NCI-H82 treated with DMSO at 0.1 percent for 48 hours (cell line): ENCODE measurements around the gene MTHFSD.

Experiments
- DNase-seq: peaks from one replicate; lab custom pipeline; 2025; ENCODE audit not compliant: unreplicated experiment; lab: John Stamatoyannopoulos, UW

Gene MTHFSD

GRCh38 chr16:86531641-86532525 lies 23.2 kb downstream of the MTHFSD start:
- DNase-seq, result no peak

- DNase-seq, result no peak
These were observed 23.9 kb downstream of the MTHFSD start for GRCh38 chr16:86531191-86531545.

- no peak for DNase-seq
These were observed 24.5 kb downstream of the MTHFSD start for GRCh38 chr16:86530251-86531190.

GRCh38 chr16:86529160-86529559 lies 25.9 kb downstream of the MTHFSD start:
- DNase-seq, result no peak

GRCh38 chr16:86528061-86528929 lies 26.7 kb downstream of the MTHFSD start:
- DNase-seq, result no peak

GRCh38 chr16:86527366-86527765 lies 27.7 kb downstream of the MTHFSD start:
- no peak for DNase-seq

GRCh38 chr16:86525696-86526095 lies 29.3 kb downstream of the MTHFSD start:
- DNase-seq, result no peak

- DNase-seq, result no peak
These were observed 31.0 kb downstream of the MTHFSD start for GRCh38 chr16:86524029-86524428.

GRCh38 chr16:86523166-86523740 lies 31.8 kb downstream of the MTHFSD start:
- no peak for DNase-seq

GRCh38 chr16:86522634-86523033 lies 32.4 kb downstream of the MTHFSD start:
- no peak for DNase-seq

- DNase-seq, result no peak
These were observed 33.5 kb downstream of the MTHFSD start for GRCh38 chr16:86521236-86522197.

GRCh38 chr16:86520317-86521210 lies 34.5 kb downstream of the MTHFSD start:
- DNase-seq, result no peak

- DNase-seq, result no peak
These were observed 35.3 kb downstream of the MTHFSD start for GRCh38 chr16:86519649-86520316.

GRCh38 chr16:86519007-86519648 lies 35.9 kb downstream of the MTHFSD start:
- DNase-seq, result no peak

- DNase-seq, result no peak
These were observed 37.3 kb downstream of the MTHFSD start for GRCh38 chr16:86517652-86518258.

GRCh38 chr16:86517033-86517432 lies 38.0 kb downstream of the MTHFSD start:
- no peak for DNase-seq

- no peak for DNase-seq
These were observed 38.4 kb downstream of the MTHFSD start for GRCh38 chr16:86516623-86517003.
